AG20443 (cell line): ENCODE measurements around the gene SPRYD3.
A peak's percentile ranks its signal among the peaks of the same experiment; 100 is the strongest.
"Not testable (repeated sequence)": the region's sequence is repeated elsewhere in the genome, so short reads cannot be mapped to it uniquely, and the experiment has no call there.

Source experiments
- DNase-seq: peaks from one replicate; pipeline ENCODE4 v3.0.0; 2012; ENCODE audit warnings: low spot score, mixed read lengths

SPRYD3 gene

DNA sequence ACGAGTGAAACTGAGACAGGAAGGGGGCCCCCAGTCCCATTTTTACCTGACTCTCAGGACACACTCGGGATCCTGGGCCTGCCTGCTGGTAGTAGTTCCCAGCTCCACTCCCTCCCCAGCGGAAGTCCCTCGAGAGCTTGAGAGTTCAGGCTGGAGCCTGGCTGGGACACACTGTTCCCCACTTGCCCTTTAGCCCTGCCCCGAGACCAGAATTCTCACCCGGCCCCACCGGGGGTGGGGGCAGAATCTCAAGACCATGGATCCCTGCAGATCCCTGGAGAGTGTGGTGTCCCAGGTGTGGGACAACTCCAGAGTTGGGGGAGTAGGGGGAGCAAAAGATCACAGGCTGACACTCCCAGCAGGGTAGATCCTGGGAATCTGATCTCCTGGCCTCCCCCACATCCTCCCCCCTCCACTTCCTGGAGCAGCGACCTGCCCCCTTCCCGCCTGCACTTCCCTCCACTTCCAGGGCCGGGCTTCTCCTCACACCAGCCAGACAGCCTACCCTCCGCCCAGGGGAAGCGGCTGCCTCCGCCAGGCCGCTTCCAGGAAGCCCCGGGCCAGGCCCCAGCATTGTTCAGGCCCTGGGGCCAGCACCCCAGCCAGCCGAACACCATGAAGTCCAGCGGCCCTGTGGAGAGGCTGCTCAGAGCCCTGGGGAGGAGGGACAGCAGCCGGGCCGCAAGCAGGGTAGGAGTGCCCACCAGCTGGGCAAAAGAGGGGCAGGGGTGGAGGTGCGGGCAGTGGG, 29.4 kb downstream of the SPRYD3 start, which contains the start of gene TNS2:
TNS2 (plus strand) TSS at position 495 of the 748 bp plus-strand sequence; CDS start at position 616, 121 bp downstream.
- peak; percentile 48 for DNase-seq

DNA sequence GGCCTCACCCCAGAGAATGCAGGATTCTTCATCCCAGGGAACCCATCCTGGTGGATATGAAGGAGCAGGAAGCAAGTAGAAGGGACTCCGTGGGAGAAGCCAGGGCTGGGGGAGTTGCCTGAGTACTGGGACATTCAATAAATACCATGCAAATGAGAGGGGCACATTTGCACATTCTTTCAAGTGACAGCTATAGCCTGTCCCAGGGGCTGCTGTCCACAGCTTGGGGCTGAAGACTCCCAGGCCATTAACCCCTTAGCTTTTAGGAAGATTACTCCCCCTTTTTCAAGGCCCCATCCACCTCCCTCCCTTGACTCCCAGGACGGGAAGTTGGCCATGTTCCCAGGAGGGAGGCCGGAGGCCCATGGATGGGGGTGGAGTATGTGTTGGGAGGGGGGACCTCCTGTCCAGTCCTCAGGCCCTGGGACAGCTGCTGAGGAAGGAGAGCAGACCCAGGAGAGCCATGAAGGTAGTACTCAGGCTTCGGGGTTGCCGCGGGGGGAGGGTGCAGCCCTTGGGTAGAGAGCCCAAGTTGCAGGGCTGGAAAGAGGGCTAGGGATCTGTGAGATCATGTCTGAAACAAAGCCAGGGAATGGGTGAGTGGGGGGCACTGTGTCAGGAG, 30.3 kb downstream of the SPRYD3 start:
- DNase-seq: no peak

DNA sequence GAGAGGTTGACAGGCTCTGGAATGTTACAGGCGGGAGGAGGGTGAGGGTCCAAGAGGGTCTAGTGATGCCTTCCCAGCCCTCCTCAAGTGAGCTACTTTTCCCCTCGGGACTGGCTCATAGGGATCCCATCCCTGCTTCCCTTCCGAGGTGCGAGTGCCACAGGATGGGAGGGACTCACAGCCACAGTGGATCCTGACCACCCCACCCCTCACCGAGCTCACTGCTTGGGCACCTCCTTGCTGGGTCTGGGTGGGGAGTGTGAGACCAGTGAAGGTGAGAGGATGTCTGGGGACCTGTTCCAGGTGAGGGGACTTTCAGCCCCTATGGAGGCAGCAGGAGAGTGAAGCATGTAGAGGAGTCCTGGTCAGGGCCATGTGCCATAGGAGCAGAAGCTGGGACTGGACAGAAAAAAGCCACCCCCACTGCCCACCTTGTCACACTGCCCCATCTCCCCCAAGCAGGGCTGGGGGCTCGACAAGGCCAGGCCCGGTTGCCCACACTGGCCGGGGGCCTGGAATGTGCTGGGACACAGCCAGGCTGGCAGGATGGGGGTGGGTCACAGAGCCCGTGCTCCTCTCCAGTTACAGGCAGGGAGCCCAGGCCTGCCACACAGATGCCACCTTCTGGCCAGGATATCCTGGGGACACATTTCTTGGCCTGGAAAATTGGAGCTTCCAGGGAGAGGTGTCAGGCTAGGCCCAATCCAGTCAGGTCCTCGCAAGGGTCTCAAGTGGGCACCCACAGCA, 31.0 kb downstream of the SPRYD3 start:
- DNase-seq: no peak

DNA sequence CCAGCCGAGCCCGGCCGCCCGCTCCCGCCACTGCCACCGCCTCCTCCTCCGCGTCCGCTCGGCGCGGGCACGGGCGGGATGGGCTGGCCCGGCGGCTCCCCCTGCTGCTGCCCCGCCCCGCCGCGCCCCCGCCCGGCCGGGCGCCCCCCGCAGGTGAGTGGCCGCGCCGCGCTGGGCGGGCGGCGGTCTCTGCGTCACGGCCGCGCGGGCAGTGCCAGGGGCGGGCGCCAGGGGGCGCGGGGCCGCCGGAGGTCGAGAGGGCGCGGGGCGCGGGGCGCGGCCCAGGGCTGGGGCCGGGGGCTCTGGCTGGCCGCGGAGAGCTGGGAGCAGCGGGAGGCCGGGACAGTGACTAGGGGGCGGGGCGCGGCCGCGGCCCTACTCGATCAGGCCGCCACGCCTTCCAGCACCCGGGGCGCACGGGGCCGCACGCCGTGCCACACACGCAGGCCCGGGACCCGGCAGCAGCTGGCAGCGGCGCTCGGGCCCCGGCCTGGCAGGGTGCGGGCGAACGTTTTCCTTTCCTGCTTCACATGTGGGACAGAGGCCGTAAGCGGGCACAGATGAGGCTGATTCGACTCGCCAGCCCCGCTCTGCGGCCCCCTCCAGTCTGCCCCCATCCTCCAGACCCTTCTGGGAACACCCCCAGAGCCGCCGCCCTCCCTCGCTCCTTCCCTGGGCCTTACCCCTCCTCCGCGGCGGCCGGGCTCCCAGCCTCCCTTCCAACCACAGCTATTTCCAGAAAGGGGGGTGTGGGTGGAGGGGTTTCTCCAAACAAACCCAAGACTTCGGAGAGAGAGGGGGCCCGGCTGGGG, 31.8 kb downstream of the SPRYD3 start:
- DNase-seq: peak; percentile 90

DNA sequence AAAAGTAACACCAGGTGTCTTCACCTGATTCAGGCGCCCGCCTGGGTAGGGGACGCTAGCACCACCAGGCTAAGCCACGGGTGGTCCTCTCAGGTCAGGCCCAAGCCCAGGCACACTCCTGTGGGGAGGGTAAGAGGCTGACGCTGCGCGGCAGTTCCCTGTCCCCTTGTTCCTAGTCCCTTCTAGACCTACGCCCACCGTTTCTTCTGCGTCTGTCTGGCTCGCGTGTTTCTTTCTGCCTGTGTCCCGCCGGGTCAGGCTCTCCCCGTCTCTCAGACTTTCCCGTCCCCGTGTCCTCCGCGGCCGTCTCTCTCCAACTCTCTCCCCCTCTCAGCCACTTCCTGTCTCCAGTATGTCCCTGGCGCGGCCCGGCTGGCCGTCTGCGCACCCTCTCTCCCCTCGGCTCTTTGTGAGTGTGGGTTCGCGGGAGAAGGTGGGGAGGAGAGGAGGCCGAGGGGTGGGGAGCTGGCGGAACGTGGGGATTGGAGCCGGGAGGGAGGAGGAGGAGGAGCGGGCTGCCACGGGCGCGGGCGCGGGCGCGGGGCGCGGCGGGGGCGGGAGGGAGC, 32.5 kb downstream of the SPRYD3 start:
- peak; percentile 89 for DNase-seq

DNA sequence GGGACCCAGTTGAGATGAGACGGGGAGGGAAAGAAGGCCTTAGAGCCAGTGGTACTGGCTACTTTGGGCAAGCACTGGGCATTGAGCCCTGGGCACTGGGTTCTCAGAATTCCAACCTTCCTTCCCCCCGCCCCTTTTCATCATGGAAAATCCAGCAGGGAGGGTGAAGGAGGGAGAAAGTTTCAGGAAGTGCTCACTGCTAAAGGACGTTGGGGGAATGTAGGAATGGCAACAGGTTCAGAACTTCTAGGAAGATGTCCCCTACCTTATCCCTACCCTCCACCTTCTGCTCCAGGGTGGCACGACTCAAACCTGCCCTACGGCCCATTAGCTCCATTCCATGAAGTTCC, 33.5 kb downstream of the SPRYD3 start:
- DNase-seq: peak; percentile 18

DNA sequence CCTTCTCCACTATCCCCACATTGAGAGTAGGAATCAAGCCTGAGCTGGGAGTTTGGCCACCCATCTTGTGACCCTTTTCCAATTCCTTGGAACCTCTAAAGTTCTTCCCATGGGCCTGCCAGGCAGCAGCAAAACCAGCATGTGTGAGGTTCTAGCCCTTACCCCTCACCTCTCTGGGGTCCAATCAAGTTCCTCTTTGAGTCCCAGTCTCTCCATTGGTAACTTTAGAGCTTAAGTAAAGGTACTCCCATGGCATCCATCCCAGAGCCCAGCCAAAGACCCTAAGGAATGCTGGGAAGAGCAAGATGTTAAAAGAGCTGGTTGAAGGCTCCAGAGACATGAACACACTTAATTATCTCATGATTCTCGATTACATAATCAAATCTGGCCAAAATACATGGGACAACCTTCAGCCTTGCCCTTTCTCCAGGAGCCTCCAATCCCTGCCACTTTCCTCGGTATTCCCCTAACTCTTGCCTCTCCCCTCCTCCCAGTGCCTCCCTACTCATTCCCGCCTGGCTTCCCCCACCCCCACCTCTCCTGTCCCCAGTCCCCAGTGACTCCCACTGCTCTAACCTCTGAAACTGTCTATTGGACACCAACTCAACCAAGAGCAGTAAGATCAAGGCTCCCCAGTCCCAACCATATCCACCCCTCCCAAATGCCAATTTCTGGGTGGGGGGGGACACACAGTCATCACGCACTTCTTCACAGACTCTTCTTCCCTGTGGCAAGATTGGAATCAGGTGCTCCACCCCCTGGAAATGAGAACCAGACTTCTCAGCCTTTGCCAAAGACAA, 34.1 kb downstream of the SPRYD3 start:
- DNase-seq: peak; percentile 16

DNA sequence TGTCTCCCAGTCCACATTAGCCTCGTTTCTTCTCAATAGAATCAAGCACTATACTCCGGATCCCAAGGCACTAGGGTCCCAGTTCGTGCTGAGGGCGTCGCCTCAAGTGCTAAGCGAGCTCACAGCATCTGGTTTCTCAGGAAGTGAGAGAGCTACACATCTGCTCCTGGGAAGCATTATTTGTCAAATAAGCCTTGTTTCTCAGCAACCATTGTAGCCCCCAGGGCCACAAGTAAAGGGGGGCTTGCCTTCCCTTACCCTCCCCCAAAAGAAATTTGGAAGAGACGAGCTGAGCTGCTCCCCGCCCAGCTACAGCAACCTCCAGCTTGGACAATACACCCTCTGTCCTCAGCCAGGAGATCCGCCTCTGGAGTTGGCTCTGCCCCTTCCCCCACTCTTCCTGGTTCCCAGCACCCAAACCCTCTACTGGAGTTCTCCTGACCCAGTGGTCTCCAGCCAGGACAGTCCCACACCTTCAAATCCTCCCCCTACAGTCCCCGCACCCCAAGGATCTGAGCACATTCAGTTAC, 35.1 kb downstream of the SPRYD3 start:
- DNase-seq: peak; percentile 25

DNA sequence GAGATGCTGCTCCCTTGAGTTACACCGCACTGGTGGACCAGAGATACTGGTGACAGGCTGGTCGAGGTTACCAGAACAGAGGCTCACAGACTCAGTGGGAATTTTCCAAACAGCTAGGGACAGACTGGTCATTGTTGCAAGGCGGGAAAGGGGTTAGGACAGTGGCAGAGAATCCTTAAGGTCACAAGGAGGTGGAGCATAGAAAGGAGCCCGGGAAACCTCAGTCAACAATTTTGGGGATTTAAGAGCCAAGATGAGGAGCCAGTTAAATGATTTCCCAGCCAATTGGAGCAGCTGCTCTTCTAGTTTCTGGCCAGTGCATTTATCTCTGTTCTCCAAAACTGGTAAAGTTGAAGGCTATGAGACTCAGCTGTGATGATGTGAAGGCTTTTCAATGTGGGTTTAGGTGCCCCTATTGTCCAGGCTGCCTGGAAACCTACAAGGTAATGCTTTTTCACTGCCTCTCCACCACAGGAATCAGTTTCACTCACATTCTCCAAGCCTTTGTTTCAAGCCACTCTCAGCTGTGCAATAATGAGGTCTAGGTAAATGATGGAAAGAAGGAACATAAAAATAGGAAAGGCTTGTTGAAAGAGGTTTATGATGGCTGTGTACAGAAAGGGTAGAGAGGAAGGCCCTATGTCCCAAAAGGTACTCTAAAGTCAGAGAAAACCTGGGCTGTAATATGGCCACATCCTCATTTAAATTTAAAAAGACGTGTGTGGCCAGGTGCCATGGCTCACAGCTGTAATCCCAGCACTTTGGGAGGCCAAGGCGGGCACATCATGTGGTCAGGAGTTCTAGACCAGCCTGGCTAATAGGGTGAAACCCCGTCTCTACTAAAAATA, 36.4 kb downstream of the SPRYD3 start:
- no peak for DNase-seq

DNA sequence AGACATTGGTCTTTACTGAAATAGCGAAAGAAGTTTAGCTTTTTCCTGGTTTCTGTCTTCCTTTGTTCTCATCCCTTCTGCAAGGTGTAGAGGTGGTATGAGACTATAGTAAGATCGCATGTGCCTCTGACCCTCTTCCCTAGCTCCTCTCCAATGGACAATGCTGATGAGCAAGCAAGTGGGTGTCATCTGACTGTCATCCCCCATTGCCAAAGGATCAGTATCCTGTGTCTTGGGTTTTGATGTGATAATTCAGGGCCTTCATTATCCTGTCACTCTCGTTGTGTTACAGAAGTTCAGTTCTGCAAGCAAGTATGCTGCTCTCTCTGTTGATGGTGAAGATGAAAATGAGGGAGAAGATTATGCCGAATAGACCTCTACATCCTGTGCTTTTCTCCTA, 39.3 kb downstream of the SPRYD3 start:
- no peak for DNase-seq

DNA sequence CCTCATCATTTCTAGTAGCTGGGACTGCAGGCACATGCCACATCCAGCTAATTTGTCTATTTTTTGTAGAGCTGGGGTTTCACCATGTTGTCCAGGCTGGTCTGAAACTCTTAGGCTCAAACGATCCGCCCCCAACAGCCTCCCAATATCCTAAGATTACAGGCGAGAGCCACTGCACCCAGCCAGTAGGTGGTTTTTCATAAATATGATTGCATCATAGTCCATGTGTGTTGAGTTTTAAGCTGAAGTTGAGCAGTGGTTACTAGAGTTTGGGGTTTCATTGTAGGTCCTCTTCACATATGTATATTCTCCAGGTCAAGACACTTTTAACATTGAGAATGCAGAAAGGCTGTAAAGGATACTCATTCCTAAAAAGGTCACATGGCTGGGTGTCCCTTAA, 42.4 kb downstream of the SPRYD3 start:
- DNase-seq: no peak

DNA sequence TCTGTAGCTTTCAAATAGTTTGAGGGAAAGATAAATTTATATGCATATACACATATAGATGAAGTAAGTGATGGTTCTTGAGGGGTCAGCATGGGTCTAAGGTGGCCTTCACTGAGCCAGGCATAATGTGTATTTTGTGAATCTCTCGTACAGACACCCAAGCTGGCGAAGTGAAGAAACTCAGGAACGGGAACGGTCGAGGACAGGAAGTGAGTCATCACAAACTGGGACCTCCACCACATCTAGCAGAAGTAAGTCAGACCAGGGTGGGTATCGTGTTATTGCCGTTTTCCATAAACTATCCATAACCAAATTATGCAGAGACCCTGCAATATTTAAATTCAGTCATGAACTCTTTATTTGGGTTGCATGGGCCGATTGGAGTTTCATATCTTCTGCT, 44.7 kb downstream of the SPRYD3 start:
- no peak for DNase-seq

DNA sequence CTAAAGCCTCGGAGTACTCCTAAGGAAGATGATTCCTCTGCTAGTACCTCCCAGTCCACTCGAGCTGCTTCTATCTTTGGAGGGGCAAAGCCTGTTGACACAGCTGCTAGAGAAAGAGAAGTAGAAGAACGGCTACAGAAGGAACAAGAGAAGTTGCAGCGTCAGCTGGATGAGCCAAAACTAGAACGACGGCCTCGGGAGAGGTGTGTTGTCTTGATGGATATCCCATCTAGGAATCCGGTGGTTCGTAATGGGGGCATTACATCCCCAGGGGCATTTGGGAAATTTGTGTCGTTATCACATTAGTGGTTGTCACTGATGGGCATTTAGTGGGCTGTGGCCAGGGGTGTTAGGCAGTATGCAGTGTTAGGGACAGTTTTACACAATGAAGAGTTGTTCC, 45.4 kb downstream of the SPRYD3 start:
- DNase-seq: not testable (repeated sequence)

DNA sequence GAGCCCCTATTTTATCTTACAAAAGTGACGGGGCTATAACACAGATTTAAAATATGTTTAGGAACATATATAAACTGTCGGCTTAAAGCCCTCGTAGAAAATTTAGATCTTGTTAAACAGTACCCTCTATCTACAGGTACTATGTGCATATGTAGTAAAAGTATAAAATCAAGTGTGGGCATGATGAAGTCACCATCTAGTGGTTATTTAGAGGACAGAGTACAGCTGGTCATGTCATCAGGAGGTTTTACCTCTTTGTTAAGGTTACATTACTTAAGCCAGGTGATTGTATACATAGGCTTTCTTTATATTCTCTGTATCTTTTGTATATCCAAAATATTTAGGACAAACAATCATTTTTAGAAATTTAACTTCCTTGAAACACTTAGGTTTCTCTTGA, 47.6 kb downstream of the SPRYD3 start:
- DNase-seq: no peak

DNA sequence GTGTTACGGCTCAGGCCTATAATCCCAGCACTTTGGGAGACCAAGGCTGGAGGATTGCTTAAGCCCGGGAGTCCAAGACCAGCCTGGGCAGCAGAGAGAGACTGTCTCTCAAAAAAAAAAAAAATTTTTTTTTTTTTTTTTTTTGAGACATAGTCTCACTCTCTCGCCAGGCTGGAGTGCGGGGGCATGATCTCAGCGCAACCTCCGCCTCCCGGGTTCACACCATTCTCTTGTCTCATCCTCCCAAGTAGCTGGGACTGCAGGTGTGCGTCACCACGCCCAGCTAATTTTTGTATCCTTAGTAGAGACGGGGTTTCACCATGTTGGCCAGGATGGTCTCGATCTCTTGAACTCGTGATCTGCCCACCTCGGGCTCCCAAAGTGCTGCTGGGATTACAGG, 52.2 kb downstream of the SPRYD3 start:
- not testable (repeated sequence) for DNase-seq

DNA sequence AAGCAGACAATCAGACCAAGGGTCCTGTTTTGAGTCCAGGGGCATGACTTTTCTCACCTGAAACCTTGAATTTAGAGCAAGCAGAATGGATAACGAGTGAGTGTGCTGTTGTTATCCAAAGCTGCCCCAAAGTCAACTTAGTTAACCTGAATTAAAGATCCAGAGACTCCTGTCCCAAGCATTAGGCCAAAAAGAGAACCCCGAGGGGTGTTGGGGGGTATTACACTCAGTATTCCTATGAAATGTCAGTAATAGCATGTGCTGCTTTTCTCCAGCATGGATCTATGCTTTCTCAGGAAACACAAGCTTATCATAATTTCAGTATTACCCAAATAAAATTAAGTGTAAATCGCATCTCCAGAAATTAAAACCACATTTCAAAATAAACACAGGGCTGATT, 53.9 kb downstream of the SPRYD3 start:
- no peak for DNase-seq

DNA sequence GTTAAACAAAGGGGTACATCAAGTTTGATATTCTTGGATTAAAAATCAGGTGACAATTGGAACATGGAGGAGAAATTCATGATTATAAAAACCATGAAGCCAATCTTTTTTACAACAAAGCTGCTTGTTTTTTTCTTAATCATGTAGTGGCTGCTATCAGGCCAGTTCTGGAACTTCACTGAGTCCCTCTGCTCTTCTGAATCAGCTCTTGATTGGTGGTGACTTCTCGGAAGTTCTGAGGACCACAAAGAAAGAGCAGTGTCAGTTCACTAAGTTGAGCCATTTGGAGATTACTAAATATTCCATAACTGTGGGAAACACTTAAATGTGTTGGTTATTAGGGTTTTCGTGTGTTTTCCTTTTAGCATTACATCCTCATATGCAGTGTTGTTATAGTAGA, 64.5 kb downstream of the SPRYD3 start:
- DNase-seq: no peak
